Astrocyte (in vitro differentiated cells and primary cell): Measurements from ENCODE around the gene EGFL7. TPM values are rescaled to one million over a fixed set of nuclear protein-coding genes. Genes with fewer than 3 reads are reported as not detected.

Experiments used
- DNase-seq: peaks from one replicate; pipeline ENCODE4 v3.0.0-alpha.2; 2010; ENCODE audit warnings: low read depth
- FAIRE-seq: peaks from 2 replicates; lab custom pipeline; 2011; peaks lifted over from hg19 to GRCh38; lab: Jason Lieb, UNC
- H2AFZ ChIP-seq: 2 replicates; pipeline ENCODE4 v1.6.0; 2012; ENCODE audit warnings: low read depth, low read length, inconsistent platforms
- H3K27ac ChIP-seq: 2 replicates; pipeline ENCODE4 v1.5.1; 2011; ENCODE audit warnings: low read depth, low read length, inconsistent platforms
- H3K27me3 ChIP-seq: 2 replicates; pipeline ENCODE4 v1.6.0; 2011; ENCODE audit warnings: low read length, inconsistent platforms; ENCODE audit not compliant: insufficient read depth
- H3K36me3 ChIP-seq: 2 replicates; pipeline ENCODE4 v1.5.1; 2011; ENCODE audit warnings: low read length, inconsistent platforms; ENCODE audit not compliant: insufficient read depth
- H3K4me1 ChIP-seq: 2 replicates; pipeline ENCODE4 v1.5.1; 2011; ENCODE audit warnings: low read length, inconsistent platforms; ENCODE audit not compliant: insufficient read depth
- H3K4me2 ChIP-seq: 2 replicates; pipeline ENCODE4 v1.6.0; 2012; ENCODE audit warnings: low read length, inconsistent platforms
- H3K4me3 ChIP-seq: 2 replicates; pipeline ENCODE4 v1.5.1; 2011; ENCODE audit warnings: low read depth, mild to moderate bottlenecking, low read length, inconsistent platforms; ENCODE audit not compliant: insufficient read depth
- H3K79me2 ChIP-seq: 2 replicates; pipeline ENCODE4 v1.6.0; 2012; ENCODE audit warnings: mild to moderate bottlenecking, low read length, inconsistent platforms; ENCODE audit not compliant: insufficient read depth
- H3K9ac ChIP-seq: 2 replicates; pipeline ENCODE4 v1.6.0; 2012; ENCODE audit warnings: mild to moderate bottlenecking, low read length, inconsistent platforms
- H3K9me3 ChIP-seq: 2 replicates; pipeline ENCODE4 v1.5.1; 2012; ENCODE audit warnings: low read depth, mild to moderate bottlenecking, low read length, inconsistent platforms; ENCODE audit not compliant: insufficient read depth
- H4K20me1 ChIP-seq: 2 replicates; pipeline ENCODE4 v1.6.0; 2012; ENCODE audit warnings: low read length, inconsistent platforms; ENCODE audit not compliant: insufficient read depth
- H3K27ac Mint-ChIP-seq: one replicate; pipeline ENCODE4 v1.8.0; 2021; ENCODE audit warnings: mild to moderate bottlenecking, mixed read lengths; ENCODE audit not compliant: unreplicated experiment
- H3K27me3 Mint-ChIP-seq: one replicate; pipeline ENCODE4 v1.8.0; 2021; ENCODE audit warnings: low read depth, mixed read lengths; ENCODE audit not compliant: unreplicated experiment
- H3K36me3 Mint-ChIP-seq: one replicate; pipeline ENCODE4 v1.8.0; 2021; ENCODE audit warnings: low read depth, mixed read lengths; ENCODE audit not compliant: unreplicated experiment
- H3K4me1 Mint-ChIP-seq: one replicate; pipeline ENCODE4 v1.8.0; 2021; ENCODE audit warnings: low read depth, mixed read lengths; ENCODE audit not compliant: unreplicated experiment
- H3K4me3 Mint-ChIP-seq: one replicate; pipeline ENCODE4 v1.8.0; 2021; ENCODE audit warnings: mild to moderate bottlenecking, moderate library complexity, mixed read lengths; ENCODE audit not compliant: unreplicated experiment
- H3K9me3 Mint-ChIP-seq: one replicate; pipeline ENCODE4 v1.8.0; 2021; ENCODE audit warnings: mild to moderate bottlenecking, mixed read lengths; ENCODE audit not compliant: unreplicated experiment
- CTCF ChIP-seq: IDR thresholded peaks from 2 replicates; pipeline ENCODE4 v1.5.1; 2011; ENCODE audit warnings: low read depth, mild to moderate bottlenecking, inconsistent platforms, low read length, moderate library complexity; ENCODE audit not compliant: insufficient read depth
- EZH2 ChIP-seq: IDR thresholded peaks from 2 replicates; pipeline ENCODE4 v1.6.1; 2012; ENCODE audit warnings: mild to moderate bottlenecking, low read length, inconsistent platforms; ENCODE audit not compliant: insufficient read depth
- total RNA-seq: library from RNA; stranded (reverse); gene quantifications from 2 replicates; pipeline ENCODE4 v1.2.1, GENCODE V29; 2021

EGFL7 gene
- total RNA-seq, 1 donor from 2014 or later = 12.3 TPM

GRCh38 chr9:136690104-136690805 is 27.5 kb downstream of the EGFL7 start:
- no peak for FAIRE-seq
- H3K79me2 ChIP-seq = peaks cover 7% of the 10 kb centered on the region

GRCh38 chr9:136690806-136691261 is 28.1 kb downstream of the EGFL7 start:
- peaks cover 3% of the 10 kb centered on the region for H4K20me1 ChIP-seq
- Mint-ChIP-seq H3K27me3 (peaks cover 23% of the 10 kb centered on the region), H3K4me3 (no peak overlapping the region), H3K36me3 (no peaks in the 10 kb centered on the region), H3K9me3 (no peaks in the 10 kb centered on the region), H3K27ac (no peak overlapping the region), H3K4me1 (peaks cover 6% of the 10 kb centered on the region)
- H3K4me3 ChIP-seq = no peak overlapping the region
- H3K27ac ChIP-seq = no peak overlapping the region
- no peak for FAIRE-seq
- peaks cover 6% of the 10 kb centered on the region for H3K4me1 ChIP-seq
- TF ChIP-seq CTCF (no peak), EZH2 (no peak)
- no peak overlapping the region for H3K4me2 ChIP-seq
- H3K27me3 ChIP-seq = no peaks in the 10 kb centered on the region
- no peak for DNase-seq
- peaks cover 2% of the 10 kb centered on the region for H3K79me2 ChIP-seq
- no peak overlapping the region for H2AFZ ChIP-seq
- H3K9me3 ChIP-seq = no peaks in the 10 kb centered on the region
- H3K9ac ChIP-seq = no peak overlapping the region
- no peaks in the 10 kb centered on the region for H3K36me3 ChIP-seq

More at GRCh38 chr9:136690104-136690805, 27.5 kb downstream of the EGFL7 start:
- H3K4me2 ChIP-seq = no peak overlapping the region
- no peaks in the 10 kb centered on the region for H3K27me3 ChIP-seq
- no peak overlapping the region for H3K27ac ChIP-seq
- no peaks in the 10 kb centered on the region for H3K9me3 ChIP-seq
- Mint-ChIP-seq H3K4me3 (no peak overlapping the region), H3K9me3 (no peaks in the 10 kb centered on the region), H3K36me3 (no peaks in the 10 kb centered on the region), H3K4me1 (peaks cover 6% of the 10 kb centered on the region), H3K27me3 (peaks cover 23% of the 10 kb centered on the region), H3K27ac (no peak overlapping the region)
- no peak overlapping the region for H3K9ac ChIP-seq
- peaks cover 9% of the 10 kb centered on the region for H4K20me1 ChIP-seq
- no peak overlapping the region for H3K4me3 ChIP-seq
- peaks cover 7% of the 10 kb centered on the region for H3K4me1 ChIP-seq
- DNase-seq = no peak
- no peak overlapping the region for H2AFZ ChIP-seq
- no peaks in the 10 kb centered on the region for H3K36me3 ChIP-seq
- TF ChIP-seq EZH2 (no peak), CTCF (no peak)
